ENCODE data around the gene RBP3. TPM values are rescaled to one million over a fixed set of nuclear protein-coding genes. Genes with fewer than 3 reads are reported as not detected.

Gene RBP3
- total RNA-seq, 6 experiments from 2014 or later: not detected

DNA sequence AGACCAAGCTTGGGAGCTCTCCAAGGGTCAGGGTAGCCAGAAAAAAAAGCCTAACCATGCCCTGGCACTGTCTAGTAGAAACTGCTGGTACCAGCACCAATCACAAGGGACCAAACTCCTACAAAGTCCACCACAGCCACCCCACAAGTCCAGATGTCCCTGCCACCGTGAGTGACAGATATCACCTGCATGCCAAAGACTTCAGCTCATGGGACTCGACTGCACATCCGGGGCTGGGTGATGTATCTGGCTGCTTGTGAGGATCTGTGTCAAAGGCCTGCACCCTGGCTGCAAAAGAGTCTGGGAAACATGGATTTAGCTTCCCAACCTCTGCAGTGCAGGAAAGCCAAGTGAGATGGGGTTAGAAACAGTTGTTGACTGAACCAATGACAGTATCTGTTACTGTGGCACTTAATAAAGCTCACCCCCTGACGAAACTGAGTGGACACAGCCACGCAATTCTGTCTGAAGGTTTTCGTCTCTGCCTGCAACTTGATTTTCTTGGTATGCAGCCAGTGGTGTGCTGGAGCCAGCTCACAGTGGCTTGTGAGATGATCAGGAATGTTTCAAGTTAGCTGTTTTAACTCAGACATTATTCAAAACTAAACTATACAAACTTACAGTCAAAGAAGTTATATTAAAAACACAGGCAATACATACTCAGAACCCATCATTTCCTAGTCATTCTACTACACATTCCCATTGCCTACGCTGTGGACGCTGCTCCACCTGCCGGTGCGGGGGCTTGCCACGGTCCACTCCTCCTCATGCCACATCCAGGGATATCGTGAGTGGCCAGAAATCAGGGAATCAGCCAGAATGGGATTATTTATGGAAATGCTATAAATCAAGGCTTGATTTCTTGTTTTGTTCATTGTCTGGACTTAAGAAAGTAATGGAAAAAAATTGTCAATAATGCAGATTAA, 26.7 kb downstream of the RBP3 start:
- Mint-ChIP-seq H3K27ac (no peak overlapping the region), H3K27me3 (ENCODE audit: insufficient read depth) (peaks cover 44% of the 10 kb centered on the region), H3K4me3 (no peak overlapping the region), H3K4me1 (ENCODE audit: low read depth) (no peaks in the 10 kb centered on the region), H3K36me3 (ENCODE audit: low read depth) (no peaks in the 10 kb centered on the region), H3K9me3 (no peaks in the 10 kb centered on the region)
- TF ChIP-seq CTCF (IDR thresholded peaks at IDR 0.05): no peak
- peak; percentile 22 for DNase-seq

GRCh38 chr10:47376522-47377220, 28.5 kb downstream of the RBP3 start:
- TF ChIP-seq CTCF (IDR thresholded peaks at IDR 0.05): no peak
- DNase-seq: no peak
- H3K36me3 Mint-ChIP-seq (ENCODE audit: low read depth): no peaks in the 10 kb centered on the region
- no peaks in the 10 kb centered on the region for H3K4me1 Mint-ChIP-seq (ENCODE audit: low read depth)
- peaks cover 59% of the 10 kb centered on the region for H3K27me3 Mint-ChIP-seq (ENCODE audit: insufficient read depth)
- H3K27ac Mint-ChIP-seq: no peak overlapping the region
- H3K9me3 Mint-ChIP-seq: no peaks in the 10 kb centered on the region
- H3K4me3 Mint-ChIP-seq: no peak overlapping the region

DNA sequence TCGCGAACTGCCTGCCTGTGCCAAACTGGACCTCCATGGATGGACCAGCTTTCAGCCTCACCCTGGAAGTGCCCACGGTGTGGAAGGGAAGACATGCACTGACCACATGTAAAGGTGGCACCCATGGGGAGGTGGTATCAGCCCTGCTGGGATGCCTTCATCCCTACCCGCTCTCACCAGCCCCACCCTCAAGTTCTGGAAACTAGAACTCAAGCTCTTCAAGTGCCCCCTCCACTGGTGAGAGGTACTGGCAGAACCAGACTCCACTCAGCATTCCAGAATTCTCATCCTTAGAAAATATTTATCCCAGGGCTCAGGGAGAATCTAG, 30.0 kb downstream of the RBP3 start:
- no peak overlapping the region for H3K4me3 Mint-ChIP-seq
- H3K36me3 Mint-ChIP-seq (ENCODE audit: low read depth): no peaks in the 10 kb centered on the region
- H3K4me1 Mint-ChIP-seq (ENCODE audit: low read depth): no peaks in the 10 kb centered on the region
- H3K27ac Mint-ChIP-seq: no peak overlapping the region
- no peak for DNase-seq
- H3K9me3 Mint-ChIP-seq: no peaks in the 10 kb centered on the region
- H3K27me3 Mint-ChIP-seq (ENCODE audit: insufficient read depth): peaks cover 56% of the 10 kb centered on the region
- no peak for TF ChIP-seq CTCF (IDR thresholded peaks at IDR 0.05)

DNA sequence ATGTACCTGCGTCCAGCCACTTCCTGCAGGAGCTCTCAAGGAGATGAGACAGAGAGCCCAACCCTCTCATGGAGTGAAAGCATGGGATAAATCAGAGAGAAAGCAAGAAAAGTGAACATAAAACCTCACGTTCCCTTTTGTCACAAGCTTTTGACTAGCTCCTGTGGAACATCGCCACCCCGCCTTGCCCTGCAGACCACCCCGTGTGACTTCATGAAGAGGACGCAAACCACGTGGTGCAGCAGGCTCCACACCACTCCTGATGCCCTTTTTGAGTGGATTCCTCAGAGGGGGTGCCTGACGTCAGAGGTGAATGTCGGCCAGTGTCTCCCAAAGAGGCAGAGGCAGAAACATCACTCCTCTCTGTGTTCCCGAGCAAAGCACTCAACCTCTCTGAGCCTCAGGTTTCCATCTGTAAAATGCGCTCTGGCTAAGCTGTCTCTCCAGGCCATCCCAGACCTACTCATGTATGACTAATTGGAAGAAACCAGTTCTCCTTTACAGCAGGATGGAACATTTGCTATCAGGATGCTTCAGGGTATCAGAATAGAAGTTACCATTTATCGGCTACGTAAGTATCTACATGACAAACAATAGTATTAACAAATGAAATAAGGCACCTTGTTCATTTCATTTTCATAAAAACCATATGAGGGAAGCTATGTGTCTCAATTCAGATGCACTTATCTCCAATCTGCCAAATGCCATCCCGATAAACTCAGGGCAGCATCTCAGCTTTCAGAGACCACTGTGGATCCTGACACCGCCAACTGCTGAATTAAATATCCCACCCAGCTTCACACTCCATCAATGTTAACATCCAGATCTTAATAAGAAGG, 30.7 kb downstream of the RBP3 start:
- Mint-ChIP-seq H3K36me3 (ENCODE audit: low read depth) (no peaks in the 10 kb centered on the region), H3K27ac (no peak overlapping the region), H3K27me3 (ENCODE audit: insufficient read depth) (peaks cover 55% of the 10 kb centered on the region), H3K9me3 (no peaks in the 10 kb centered on the region), H3K4me3 (no peak overlapping the region), H3K4me1 (ENCODE audit: low read depth) (peaks cover 4% of the 10 kb centered on the region)
- DNase-seq: no peak
- no peak for TF ChIP-seq CTCF (IDR thresholded peaks at IDR 0.05)

GRCh38 chr10:47379445-47379785, 31.3 kb downstream of the RBP3 start:
- TF ChIP-seq CTCF (IDR thresholded peaks at IDR 0.05): no peak
- Mint-ChIP-seq H3K27me3 (ENCODE audit: insufficient read depth) (peaks cover 54% of the 10 kb centered on the region), H3K4me3 (no peak overlapping the region), H3K4me1 (ENCODE audit: low read depth) (peaks cover 7% of the 10 kb centered on the region), H3K36me3 (ENCODE audit: low read depth) (no peaks in the 10 kb centered on the region), H3K27ac (no peak overlapping the region), H3K9me3 (no peaks in the 10 kb centered on the region)
- no peak for DNase-seq
